Brain microvascular endothelial cell (primary cell): ENCODE results near the gene MYO1A.

Experiments used
- DNase-seq: peaks from one replicate; pipeline ENCODE4 v3.0.0-alpha.2; 2020
- H3K27ac ChIP-seq: fragments of 250-450 bp; sonication (Bioruptor Pico); 2 replicates; pipeline ENCODE4 v1.5.1; 2020; ENCODE audit warnings: mild to moderate bottlenecking, moderate library complexity
- H3K27me3 ChIP-seq: fragments of 250-450 bp; sonication (Bioruptor Pico); replicated peaks from 2 replicates; pipeline ENCODE4 v1.5.1; 2020; ENCODE audit warnings: mild to moderate bottlenecking
- H3K36me3 ChIP-seq: fragments of 250-450 bp; sonication (Bioruptor Pico); replicated peaks from 2 replicates; pipeline ENCODE4 v1.5.1; 2020; ENCODE audit warnings: mild to moderate bottlenecking
- H3K4me3 ChIP-seq: 2 replicates; pipeline ENCODE4 v1.5.1; 2011; ENCODE audit warnings: low read depth, mild to moderate bottlenecking, control low read depth, low read length, moderate library complexity
- CTCF ChIP-seq: IDR thresholded peaks from 2 replicates; pipeline ENCODE4 v1.5.1; 2011; ENCODE audit warnings: low read depth, mild to moderate bottlenecking, moderate library complexity, low read length, control low read depth, inconsistent platforms; ENCODE audit errors: missing control alignments
- in situ Hi-C: cut with HindIII; loops from 2 replicates; pipeline ENCODE4 v1.10.0; 2017; ENCODE audit warnings: low sequenced_read_pairs, low pct_ligation_motif_present

Gene MYO1A

GRCh38 chr12:57051011-57051410, 1.1 kb upstream of the MYO1A start:
- Histone ChIP-seq H3K4me3 (no peak overlapping the region), H3K36me3 (no peaks in the 10 kb centered on the region), H3K27me3 (no peaks in the 10 kb centered on the region), H3K27ac (no peak overlapping the region)
- in situ Hi-C loops = no loop called here
- DNase-seq = no peak
- TF ChIP-seq CTCF = no peak

- DNase-seq = no peak
- no peak for TF ChIP-seq CTCF
These were observed 846 bp downstream of the MYO1A start for GRCh38 chr12:57049119-57049446.

GRCh38 chr12:57048423-57049118, 1.4 kb downstream of the MYO1A start:
- DNase-seq = no peak
- in situ Hi-C loops = no loop called here
- TF ChIP-seq CTCF = no peak
- H3K27me3 ChIP-seq = no peaks in the 10 kb centered on the region
- H3K36me3 ChIP-seq = no peaks in the 10 kb centered on the region
- no peak overlapping the region for H3K27ac ChIP-seq
- no peak overlapping the region for H3K4me3 ChIP-seq

More at GRCh38 chr12:57049119-57049446, 846 bp downstream of the MYO1A start:
- Histone ChIP-seq H3K4me3 (no peak overlapping the region), H3K27me3 (no peaks in the 10 kb centered on the region), H3K36me3 (no peaks in the 10 kb centered on the region), H3K27ac (no peak overlapping the region)
- in situ Hi-C loops = no loop called here

- DNase-seq = no peak
- Histone ChIP-seq H3K4me3 (no peak overlapping the region), H3K27ac (no peak overlapping the region), H3K27me3 (no peaks in the 10 kb centered on the region), H3K36me3 (no peaks in the 10 kb centered on the region)
- no peak for TF ChIP-seq CTCF
- in situ Hi-C loops = no loop called here
These were observed 1.9 kb downstream of the MYO1A start for GRCh38 chr12:57047981-57048380.

- H3K27ac ChIP-seq = no peak overlapping the region
- H3K4me3 ChIP-seq = no peak overlapping the region
- no peaks in the 10 kb centered on the region for H3K27me3 ChIP-seq
- TF ChIP-seq CTCF = no peak
- no peak for DNase-seq
- in situ Hi-C loops = no loop called here
- no peaks in the 10 kb centered on the region for H3K36me3 ChIP-seq
These were observed 2.7 kb downstream of the MYO1A start for GRCh38 chr12:57046947-57047890.
